IMR-90 (cell line): Measurements from ENCODE around the gene SLC22A25. TPM values are rescaled to one million over a fixed set of nuclear protein-coding genes. Genes with fewer than 3 reads are reported as not detected.

Experiments used
- ATAC-seq: fragments of 200-7000 bp; cut with Tn5 transposase; 2 replicates; pipeline ENCODE4 v1.9.1; 2020; ENCODE audit warnings: low read depth, mild to moderate bottlenecking, moderate library complexity
- BruUV-seq: library from RNA; stranded (reverse); fragments of 400-500 nt; replicated peaks from 2 replicates; lab custom pipeline; 2021; lab: Mats Ljungman, UMichigan
- CTCF ChIA-PET: fragments of 300-600 bp; formaldehyde crosslinking; extraction: SDS; loops from one replicate; lab custom pipeline; 2021; ENCODE audit warnings: antibody characterized with exemption; lab: Yijun Ruan, JAX
- POLR2A ChIA-PET: fragments of 300-600 bp; sonication (Branson Sonifier 250); formaldehyde crosslinking; loops from one replicate; lab custom pipeline; 2022; ENCODE audit warnings: antibody characterized with exemption; ENCODE audit not compliant: unreplicated experiment; lab: Charles Lee
- DNase-seq: peaks from one replicate; pipeline ENCODE4 v3.0.0; 2013
- H2AFZ ChIP-seq: replicated peaks from 2 replicates; pipeline ENCODE3; 2013; ENCODE audit warnings: low read length, mild to moderate bottlenecking; ENCODE audit not compliant: poor library complexity
- H2AK5ac ChIP-seq: 2 replicates; pipeline ENCODE4 v1.6.1; 2013; ENCODE audit warnings: low read depth, low read length, inconsistent platforms
- H2AK9ac ChIP-seq: replicated peaks from 2 replicates; pipeline ENCODE3; 2013; ENCODE audit warnings: mild to moderate bottlenecking, low read depth, low read length, moderate library complexity; ENCODE audit not compliant: poor library complexity
- H2BK120ac ChIP-seq: 2 replicates; pipeline ENCODE4 v1.6.1; 2013; ENCODE audit warnings: low read depth, low read length, inconsistent platforms
- H2BK15ac ChIP-seq: 3 replicates; pipeline ENCODE4 v1.6.1; 2013; ENCODE audit warnings: low read depth, low read length, inconsistent platforms
- H2BK20ac ChIP-seq: 2 replicates; pipeline ENCODE4 v1.6.1; 2013; ENCODE audit warnings: low read depth, mild to moderate bottlenecking, inconsistent platforms, low read length, moderate library complexity
- H2BK5ac ChIP-seq: 2 replicates; pipeline ENCODE4 v1.6.1; 2013; ENCODE audit warnings: mild to moderate bottlenecking, low read depth, low read length, inconsistent platforms; ENCODE audit not compliant: poor library complexity, severe bottlenecking
- H3K14ac ChIP-seq: replicated peaks from 2 replicates; pipeline ENCODE4 v1.6.1; 2013; ENCODE audit warnings: low read depth, low read length, inconsistent platforms
- H3K18ac ChIP-seq: 2 replicates; pipeline ENCODE4 v1.6.1; 2013; ENCODE audit warnings: low read depth, low read length, control low read depth
- H3K23ac ChIP-seq: 2 replicates; pipeline ENCODE4 v1.6.1; 2013; ENCODE audit warnings: low read depth, low read length, inconsistent platforms
- H3K27ac ChIP-seq: 2 replicates; pipeline ENCODE4 v1.5.1; 2013; ENCODE audit warnings: mild to moderate bottlenecking, control low read depth, low read length; ENCODE audit not compliant: insufficient read depth
- H3K27me3 ChIP-seq: 2 replicates; pipeline ENCODE4 v1.6.1; 2013; ENCODE audit warnings: low read length; ENCODE audit not compliant: control insufficient read depth, insufficient read depth
- H3K36me3 ChIP-seq: 2 replicates; pipeline ENCODE4 v1.6.1; 2013; ENCODE audit warnings: low read length, mixed read lengths; ENCODE audit not compliant: control insufficient read depth, insufficient read depth
- H3K4ac ChIP-seq: 2 replicates; pipeline ENCODE4 v1.6.1; 2013; ENCODE audit warnings: low read depth, low read length, inconsistent platforms
- H3K4me1 ChIP-seq: 2 replicates; pipeline ENCODE4 v1.6.1; 2013; ENCODE audit warnings: low read length, mixed read lengths; ENCODE audit not compliant: control insufficient read depth, insufficient read depth
- H3K4me2 ChIP-seq: 2 replicates; pipeline ENCODE4 v1.6.1; 2013; ENCODE audit warnings: low read depth, mild to moderate bottlenecking, control low read depth, low read length, moderate library complexity
- H3K4me3 ChIP-seq: 2 replicates; pipeline ENCODE4 v1.5.1; 2013; ENCODE audit warnings: low read depth, mild to moderate bottlenecking, control low read depth, low read length, moderate library complexity; ENCODE audit not compliant: insufficient read depth
- H3K56ac ChIP-seq: 2 replicates; pipeline ENCODE4 v1.6.1; 2013; ENCODE audit warnings: low read length, inconsistent platforms; ENCODE audit not compliant: insufficient read depth; ENCODE audit errors: extremely low read depth
- H3K79me1 ChIP-seq, 2 experiments: 2 replicates each; pipeline ENCODE4 v1.6.1; 2013; ENCODE audit warnings: low read length in 2 of 2, inconsistent platforms in 1 of 2, low read depth in 1 of 2
- H3K9ac ChIP-seq: 2 replicates; pipeline ENCODE4 v1.6.1; 2013; ENCODE audit warnings: low read depth, low read length, control low read depth
- H3K9me1 ChIP-seq: 2 replicates; pipeline ENCODE4 v1.6.1; 2013; ENCODE audit warnings: low read length, inconsistent platforms; ENCODE audit not compliant: insufficient read depth
- H3K9me3 ChIP-seq: 2 replicates; pipeline ENCODE4 v1.6.1; 2013; ENCODE audit warnings: low read length; ENCODE audit not compliant: control insufficient read depth, insufficient read depth
- H4K20me1 ChIP-seq: 2 replicates; pipeline ENCODE4 v1.6.1; 2013; ENCODE audit warnings: low read length, inconsistent platforms; ENCODE audit not compliant: insufficient read depth
- H4K5ac ChIP-seq: 2 replicates; pipeline ENCODE4 v1.6.1; 2013; ENCODE audit warnings: mild to moderate bottlenecking, low read depth, low read length, control low read depth
- H4K8ac ChIP-seq, 2 experiments: 2 replicates each; pipeline ENCODE4 v1.6.1; 2013; ENCODE audit warnings: low read depth in 2 of 2, low read length in 2 of 2, control low read depth in 1 of 2, inconsistent platforms in 1 of 2
- H4K91ac ChIP-seq: 2 replicates; pipeline ENCODE4 v1.6.1; 2013; ENCODE audit warnings: low read depth, low read length, inconsistent platforms; ENCODE audit not compliant: insufficient read depth
- BHLHE40 ChIP-seq: fragments of 150-350 bp; IDR thresholded peaks from 2 replicates; pipeline ENCODE4 v1.6.1; 2016; ENCODE audit warnings: mild to moderate bottlenecking, low read depth, low read length
- CEBPB ChIP-seq: IDR thresholded peaks from 2 replicates; pipeline ENCODE4 v1.6.1; 2012; ENCODE audit warnings: low read depth, low read length, improper control_type of control experiment
- CHD1 ChIP-seq: IDR thresholded peaks from 2 replicates; pipeline ENCODE4 v1.6.1; 2012; ENCODE audit warnings: low read depth, low read length, improper control_type of control experiment
- MAZ ChIP-seq: IDR thresholded peaks from 2 replicates; pipeline ENCODE4 v1.6.1; 2012; ENCODE audit warnings: low read depth, mild to moderate bottlenecking, low read length, improper control_type of control experiment, moderate library complexity, borderline replicate concordance
- NFE2L2 ChIP-seq: fragments of 150-350 bp; IDR thresholded peaks from 2 replicates; pipeline ENCODE4 v1.6.1; 2016; ENCODE audit warnings: low read depth, mild to moderate bottlenecking, low read length
- RAD21 ChIP-seq: IDR thresholded peaks from 2 replicates; pipeline ENCODE4 v1.6.1; 2012; ENCODE audit warnings: low read length, improper control_type of control experiment
- RCOR1 ChIP-seq: IDR thresholded peaks from 2 replicates; pipeline ENCODE4 v1.6.1; 2012; ENCODE audit warnings: mild to moderate bottlenecking, low read length, improper control_type of control experiment; ENCODE audit not compliant: insufficient replicate concordance
- RFX5 ChIP-seq: IDR thresholded peaks from 2 replicates; pipeline ENCODE4 v1.8.0; 2012; ENCODE audit warnings: low read depth, mild to moderate bottlenecking, low read length, moderate library complexity
- SMC3 ChIP-seq: fragments of 150-350 bp; IDR thresholded peaks from 2 replicates; pipeline ENCODE4 v1.6.1; 2016; ENCODE audit warnings: low read depth, mild to moderate bottlenecking, antibody characterized with exemption, low read length, moderate library complexity
- dilution Hi-C: fragments of 300-500 bp; cut with HindIII; formaldehyde crosslinking; loops from one replicate; pipeline ENCODE4 v1.14.3; 2018; ENCODE audit warnings: low sequenced_read_pairs; ENCODE audit not compliant: unreplicated experiment
- in situ Hi-C: fragments of 300-500 bp; cut with MboI; formaldehyde crosslinking; loops from 3 replicates; pipeline ENCODE4 v1.14.3; 2019; ENCODE audit warnings: low sequenced_read_pairs, inconsistent platforms, mixed read lengths
- intact Hi-C: fragments of 100-400 bp; cut with micrococcal nuclease; formaldehyde crosslinking; loops from 2 replicates; pipeline ENCODE4 v1.10.0; 2022
- polyA plus RNA-seq, 3 experiments: library from polyadenylated mRNA; depleted of rRNA; stranded (reverse); fragments of >200 nt; gene quantifications; 2 replicates each; pipeline ENCODE4 v1.2.3, GENCODE V29; 2012; ENCODE audit warnings: low replicate concordance in 1 of 3
- total RNA-seq: library from RNA; depleted of rRNA; stranded (reverse); fragments of >200 nt; gene quantifications from 2 replicates; pipeline ENCODE4 v1.2.3, GENCODE V29; 2012

SLC22A25 gene
- total and polyA plus RNA-seq, 2 of the 4 experiments (the other 2 are of a cell fraction), result not detected

- Histone ChIP-seq H3K27ac (no peak overlapping the region), H4K8ac (no peak overlapping the region), H3K9me3 (no peaks in the 10 kb centered on the region), H3K23ac (no peak overlapping the region), H3K4me2 (no peak overlapping the region), H3K36me3 (no peaks in the 10 kb centered on the region), H3K9ac (no peak overlapping the region), H2AFZ (no peak overlapping the region), H3K4ac (no peak overlapping the region), H2AK5ac (no peak overlapping the region), H3K4me1 (no peaks in the 10 kb centered on the region), H3K56ac (no peak overlapping the region), H3K14ac (no peak overlapping the region), H2AK9ac (no peak overlapping the region), H4K5ac (no peak overlapping the region), H2BK120ac (no peak overlapping the region), H3K27me3 (no peaks in the 10 kb centered on the region), H4K20me1 (no peaks in the 10 kb centered on the region), H4K91ac (no peak overlapping the region), H3K79me1 (no peaks in the 10 kb centered on the region), H3K4me3 (no peak overlapping the region), H2BK5ac (no peak overlapping the region), H2BK20ac (no peak overlapping the region), H2BK15ac (no peak overlapping the region), H3K18ac (no peak overlapping the region), H3K9me1 (no peaks in the 10 kb centered on the region)
- DNase-seq, result no peak
- TF ChIP-seq RCOR1, result no peak
- no peak for TF ChIP-seq CHD1
- no peak for TF ChIP-seq CEBPB
- TF ChIP-seq NFE2L2, result no peak
- TF ChIP-seq MAZ, result no peak
- no peak for TF ChIP-seq BHLHE40
- TF ChIP-seq RAD21, result no peak
- no peak for TF ChIP-seq RFX5
- TF ChIP-seq SMC3, result no peak
- BruUV-seq, result no TSS peak
- no peak for ATAC-seq
- CTCF ChIA-PET, result no interaction called here
- in situ Hi-C loops (no loop called here), dilution Hi-C loops (no loop called here), intact Hi-C loops (no loop called here)
- POLR2A ChIA-PET, result no interaction called here
Measured at GRCh38 chr11:63280920-63281319, 37.5 kb upstream of the SLC22A25 start.
